A673 (cell line): Measurements from ENCODE around the gene DDX19B. TPM values are rescaled to one million over a fixed set of nuclear protein-coding genes. Genes with fewer than 3 reads are reported as not detected.
A peak's percentile ranks its signal among the peaks of the same experiment; 100 is the strongest.

Experiments
- BruUV-seq: library from RNA; stranded (reverse); fragments of 400-500 nt; replicated peaks from 2 replicates; lab custom pipeline; 2021; lab: Mats Ljungman, UMichigan
- CTCF ChIA-PET: fragments of 300-600 bp; sonication (Branson Sonifier 250); formaldehyde crosslinking; loops from one replicate; lab custom pipeline; 2022; ENCODE audit warnings: antibody characterized with exemption; lab: Charles Lee
- POLR2A ChIA-PET: fragments of 300-600 bp; sonication (Branson Sonifier 250); formaldehyde crosslinking; loops from one replicate; lab custom pipeline; 2022; ENCODE audit warnings: antibody characterized with exemption; ENCODE audit not compliant: low non-redundant PET; lab: Charles Lee
- DNase-seq: peaks from one replicate; pipeline ENCODE4 v3.0.0-alpha.2; 2015; ENCODE audit warnings: low spot score
- H3K27ac ChIP-seq: fragments of 200-600 bp; sonication (generic); 2 replicates; pipeline ENCODE4 v1.5.1; 2016; ENCODE audit warnings: mixed run types, low read depth, mild to moderate bottlenecking, mixed read lengths, antibody characterized with exemption, low read length; ENCODE audit not compliant: poor library complexity, severe bottlenecking
- H3K27me3 ChIP-seq: fragments of 200-600 bp; sonication (generic); replicated peaks from 2 replicates; pipeline ENCODE4 v1.6.1; 2017; ENCODE audit warnings: mixed run types, low read depth, mild to moderate bottlenecking, mixed read lengths, antibody characterized with exemption, low read length; ENCODE audit not compliant: insufficient read depth, poor library complexity
- H3K36me3 ChIP-seq: fragments of 200-600 bp; sonication (generic); 2 replicates; pipeline ENCODE4 v1.6.1; 2016; ENCODE audit warnings: mixed run types, mild to moderate bottlenecking, mixed read lengths, antibody characterized with exemption, low read length; ENCODE audit not compliant: insufficient read depth, poor library complexity, severe bottlenecking
- H3K4me1 ChIP-seq: fragments of 200-600 bp; sonication (generic); 2 replicates; pipeline ENCODE4 v1.6.1; 2017; ENCODE audit warnings: mixed run types, mild to moderate bottlenecking, mixed read lengths, antibody characterized with exemption, low read length; ENCODE audit not compliant: insufficient read depth, poor library complexity, severe bottlenecking
- H3K4me3 ChIP-seq: fragments of 200-600 bp; sonication (generic); 2 replicates; pipeline ENCODE4 v1.5.1; 2016; ENCODE audit warnings: low read depth, mixed run types, mild to moderate bottlenecking, mixed read lengths, low read length; ENCODE audit not compliant: poor library complexity, severe bottlenecking
- H3K9me3 ChIP-seq: fragments of 200-600 bp; sonication (generic); 2 replicates; pipeline ENCODE4 v1.6.1; 2016; ENCODE audit warnings: mixed run types, low read depth, mild to moderate bottlenecking, mixed read lengths, antibody characterized with exemption, low read length; ENCODE audit not compliant: poor library complexity, severe bottlenecking
- EZH2 ChIP-seq: fragments of 200-600 bp; sonication (generic); IDR thresholded peaks from 2 replicates; pipeline ENCODE4 v1.6.1; 2017; ENCODE audit warnings: borderline replicate concordance, low read depth, mild to moderate bottlenecking, mixed read lengths, antibody characterized with exemption, low read length; ENCODE audit not compliant: poor library complexity, severe bottlenecking
- intact Hi-C: fragments of 100-400 bp; cut with micrococcal nuclease; formaldehyde crosslinking; loops from one replicate; pipeline ENCODE4 v1.10.0; 2022; ENCODE audit not compliant: unreplicated experiment
- total RNA-seq: library from RNA; stranded (reverse); gene quantifications from 2 replicates; pipeline ENCODE4 v1.2.3, GENCODE V29; 2021
- TF ChIP-seq, protein P1 (sequence below): fragments of 300-800, 200-600 bp; sonication (generic); conservative IDR thresholded peaks from 2 replicates; pipeline ENCODE4 v1.5.1; 2017; ENCODE audit warnings: low read depth, mild to moderate bottlenecking, antibody characterized with exemption, low read length, moderate library complexity, mixed read lengths

Gene DDX19B
- total RNA-seq, 1 experiment from 2014 or later, result 37.6 TPM

DNA sequence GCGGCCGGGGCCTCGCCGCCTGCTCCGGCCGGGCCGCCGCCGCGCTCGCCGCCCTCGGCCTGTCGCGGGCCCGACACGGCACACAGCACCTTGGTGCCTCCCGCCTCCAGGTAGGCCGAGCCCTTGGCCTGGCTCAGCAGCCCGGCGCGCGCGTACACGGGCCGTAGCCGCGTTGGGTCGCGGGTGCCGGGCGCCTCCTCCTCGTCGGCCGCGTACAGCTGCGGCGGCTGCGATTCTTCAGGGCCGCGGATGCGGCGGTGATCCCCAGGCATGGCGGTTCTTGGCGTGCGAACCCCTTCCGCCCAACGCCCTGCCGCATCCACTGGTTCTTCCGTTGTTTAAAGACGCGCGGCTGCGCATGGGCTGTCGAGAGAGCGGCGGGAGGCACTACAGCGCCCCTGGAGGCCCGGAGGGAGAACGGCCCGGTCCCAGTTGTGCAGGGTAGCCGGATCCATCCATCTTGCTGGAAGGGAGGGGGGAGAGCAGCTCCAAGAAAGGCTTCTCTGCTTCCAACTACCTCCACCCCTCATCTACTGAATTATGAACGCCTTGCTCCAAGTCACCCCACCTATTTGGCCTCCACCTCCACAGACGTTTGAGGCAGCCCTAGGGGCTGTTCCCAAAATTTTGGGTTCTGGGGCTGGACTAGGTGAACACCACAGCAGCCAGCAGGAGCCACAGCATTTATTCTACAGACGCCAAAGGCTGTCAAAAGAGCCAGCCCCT, 47.2 kb upstream of the DDX19B start, which contains the start of gene EXOSC6:
Gene EXOSC6, minus strand, starts transcription at position 312 of the 726 bp plus-strand sequence. Its CDS starts 40 bp downstream, at position 272.
- Histone ChIP-seq H3K27ac (peak within 1 kb of the TSS; percentile 88), H3K4me3 (peak within 1 kb of the TSS; percentile 83), H3K27me3 (no peaks in the 10 kb centered on the region), H3K36me3 (peaks cover 59% of the 10 kb centered on the region), H3K9me3 (no peaks in the 10 kb centered on the region), H3K4me1 (peaks cover 8% of the 10 kb centered on the region)
- ChIA-PET CTCF (interaction anchor here (0.5 to 0.9 kb wide), 5 partner anchors 36 to 445 kb away, joined by 3 to 10 read pairs (median 4); no protein-coding TSS in a partner anchor), POLR2A (no interaction called here)
- no TSS peak for BruUV-seq
- DNase-seq, result peak; percentile 98
- TF ChIP-seq, protein P1, sequence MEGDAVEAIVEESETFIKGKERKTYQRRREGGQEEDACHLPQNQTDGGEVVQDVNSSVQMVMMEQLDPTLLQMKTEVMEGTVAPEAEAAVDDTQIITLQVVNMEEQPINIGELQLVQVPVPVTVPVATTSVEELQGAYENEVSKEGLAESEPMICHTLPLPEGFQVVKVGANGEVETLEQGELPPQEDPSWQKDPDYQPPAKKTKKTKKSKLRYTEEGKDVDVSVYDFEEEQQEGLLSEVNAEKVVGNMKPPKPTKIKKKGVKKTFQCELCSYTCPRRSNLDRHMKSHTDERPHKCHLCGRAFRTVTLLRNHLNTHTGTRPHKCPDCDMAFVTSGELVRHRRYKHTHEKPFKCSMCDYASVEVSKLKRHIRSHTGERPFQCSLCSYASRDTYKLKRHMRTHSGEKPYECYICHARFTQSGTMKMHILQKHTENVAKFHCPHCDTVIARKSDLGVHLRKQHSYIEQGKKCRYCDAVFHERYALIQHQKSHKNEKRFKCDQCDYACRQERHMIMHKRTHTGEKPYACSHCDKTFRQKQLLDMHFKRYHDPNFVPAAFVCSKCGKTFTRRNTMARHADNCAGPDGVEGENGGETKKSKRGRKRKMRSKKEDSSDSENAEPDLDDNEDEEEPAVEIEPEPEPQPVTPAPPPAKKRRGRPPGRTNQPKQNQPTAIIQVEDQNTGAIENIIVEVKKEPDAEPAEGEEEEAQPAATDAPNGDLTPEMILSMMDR, result peak; percentile 97
- TF ChIP-seq EZH2, result no peak
- intact Hi-C loops, result no loop called here

DNA sequence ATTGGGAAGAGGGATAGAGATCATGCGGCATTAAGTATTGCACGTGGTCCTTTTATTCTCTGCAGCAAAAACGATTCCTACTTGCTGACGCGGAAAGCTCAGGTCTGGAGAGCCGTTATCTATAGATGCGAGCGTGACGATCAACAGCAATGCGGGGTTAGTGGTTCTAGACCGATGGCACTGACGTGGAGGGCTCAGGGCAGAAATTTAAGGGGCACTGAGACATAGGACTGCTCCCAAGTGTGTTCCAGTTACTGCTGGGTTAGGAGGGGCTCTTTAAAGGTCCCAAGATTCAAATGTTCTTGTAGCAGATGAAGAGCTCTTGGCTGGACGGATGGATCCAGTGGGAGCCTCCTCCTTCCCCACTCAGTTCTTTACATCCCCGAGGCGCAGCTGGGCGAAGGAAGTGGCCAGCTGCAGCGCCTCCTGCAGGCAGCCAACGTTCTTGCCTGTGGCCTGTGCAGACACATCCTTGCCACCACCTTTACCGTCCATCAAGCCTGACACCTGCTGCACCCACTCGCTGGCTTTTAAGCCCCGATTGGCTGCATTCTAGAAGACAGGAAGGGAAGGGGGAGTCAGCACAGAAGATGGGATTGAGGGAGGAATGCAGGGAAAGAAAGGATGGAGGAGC, 46.5 kb upstream of the DDX19B start:
- H3K4me3 ChIP-seq, result no peak overlapping the region
- peaks cover 64% of the 10 kb centered on the region for H3K36me3 ChIP-seq
- ChIA-PET CTCF (interaction anchor here (0.5 to 0.9 kb wide), 5 partner anchors 36 to 446 kb away, joined by 3 to 10 read pairs (median 4); no protein-coding TSS in a partner anchor), POLR2A (no interaction called here)
- DNase-seq, result peak; percentile 67
- H3K9me3 ChIP-seq, result no peaks in the 10 kb centered on the region
- intact Hi-C loops, result no loop called here
- no peak overlapping the region for H3K27ac ChIP-seq
- H3K4me1 ChIP-seq, result peaks cover 8% of the 10 kb centered on the region
- no peaks in the 10 kb centered on the region for H3K27me3 ChIP-seq
- BruUV-seq, result no TSS peak
- TF ChIP-seq EZH2, result no peak
- TF ChIP-seq, protein P1, result peak; percentile 69

DNA sequence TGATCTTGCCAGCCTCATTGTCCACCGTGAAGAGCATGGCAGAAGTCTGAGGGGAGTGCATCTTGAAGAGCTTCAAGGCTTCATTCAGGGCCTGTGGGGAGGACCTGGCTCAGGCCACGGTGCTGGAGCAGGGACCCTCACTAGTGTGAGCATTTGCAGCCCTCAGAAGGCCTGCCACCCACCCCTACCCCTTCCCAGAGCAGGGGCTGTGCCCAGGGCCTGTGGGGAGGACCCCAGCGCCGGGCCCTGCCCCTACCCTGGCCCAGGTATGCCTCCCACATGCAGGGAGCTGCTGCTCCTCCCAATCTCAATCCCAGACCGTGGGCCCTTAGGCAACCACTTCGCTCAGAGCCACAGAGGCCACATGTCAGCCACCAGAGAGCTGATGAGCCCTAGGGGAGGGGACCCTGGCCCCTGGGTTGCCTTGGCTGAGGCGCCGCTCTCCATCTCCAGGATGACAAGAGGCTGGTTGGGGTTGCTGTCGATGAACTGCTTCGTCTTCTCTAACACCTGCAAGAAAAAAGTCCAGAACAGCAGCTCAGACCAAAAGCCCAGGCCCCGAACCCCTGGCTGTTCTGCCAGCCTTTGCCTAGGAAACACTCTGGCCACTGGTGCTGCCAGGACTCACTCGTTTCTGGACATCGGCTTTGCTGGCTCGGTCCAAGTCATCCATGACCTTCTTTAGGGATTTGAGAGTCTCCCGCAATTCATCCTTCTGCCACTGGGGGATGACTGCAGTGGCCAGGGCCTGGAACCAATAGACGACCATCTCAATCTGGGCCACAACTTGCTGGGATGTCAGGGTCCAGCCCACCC, 45.5 kb upstream of the DDX19B start:
- CTCF ChIA-PET, result interaction anchor here (0.7 kb wide), 1 partner anchor 94 kb away, joined by 4 read pairs; no protein-coding TSS in a partner anchor
- intact Hi-C loops, result no loop called here
- H3K4me3 ChIP-seq, result no peak overlapping the region
- H3K27me3 ChIP-seq, result no peaks in the 10 kb centered on the region
- DNase-seq, result peak; percentile 43
- POLR2A ChIA-PET, result interaction anchor here (0.6 kb wide), 1 partner anchor 46 kb away, joined by 3 read pairs; no protein-coding TSS in a partner anchor
- no peak overlapping the region for H3K27ac ChIP-seq
- no TSS peak for BruUV-seq
- H3K36me3 ChIP-seq, result peaks cover 70% of the 10 kb centered on the region
- TF ChIP-seq, protein P1, result peak; percentile 57
- no peak for TF ChIP-seq EZH2
- peaks cover 8% of the 10 kb centered on the region for H3K4me1 ChIP-seq
- no peaks in the 10 kb centered on the region for H3K9me3 ChIP-seq
